Muscle of leg (tissue), 11 donors: Measurements from ENCODE around the gene CARD10. TPM values are rescaled to one million over a fixed set of nuclear protein-coding genes. Genes with fewer than 3 reads are reported as not detected.
A peak's percentile ranks its signal among the peaks of the same experiment; 100 is the strongest.

ENCODE experiments used
- DNase-seq: peaks from one replicate; pipeline ENCODE4 v3.0.0; 2013
- H3K27ac ChIP-seq: one replicate; pipeline ENCODE4 v1.5.1; 2013; ENCODE audit warnings: mild to moderate bottlenecking, low read length, control low read depth
- H3K27me3 ChIP-seq: one replicate; pipeline ENCODE4 v1.6.1; 2013; ENCODE audit warnings: low read length; ENCODE audit not compliant: control insufficient read depth, insufficient read depth
- H3K36me3 ChIP-seq: one replicate; pipeline ENCODE4 v1.6.1; 2013; ENCODE audit warnings: low read length; ENCODE audit not compliant: control insufficient read depth, insufficient read depth
- H3K4me1 ChIP-seq: one replicate; pipeline ENCODE4 v1.6.1; 2013; ENCODE audit warnings: low read length; ENCODE audit not compliant: control insufficient read depth, insufficient read depth
- H3K4me3 ChIP-seq: one replicate; pipeline ENCODE4 v1.5.1; 2013; ENCODE audit warnings: low read length, control low read depth
- H3K9me3 ChIP-seq: replicated peaks from 2 replicates; pipeline ENCODE4 v1.6.1; 2013; ENCODE audit warnings: low read depth, low read length; ENCODE audit not compliant: control insufficient read depth
- WGBS: methylation state at CpG from one replicate; pipeline ENCODE4 v1.1.5; 2013; ENCODE audit warnings: missing lambda C conversion rate; ENCODE audit not compliant: insufficient coverage; 5-methylcytosine and 5-hydroxymethylcytosine counted together
- polyA plus RNA-seq, 8 donors: library from polyadenylated mRNA; unstranded; fragments of 120-200 nt; gene quantifications; one replicate each; pipeline versions ENCODE4 v1.2.1 to v1.2.3, GENCODE V29; 2013; ENCODE audit warnings: inconsistent platforms in 1 of 8, low replicate concordance in 1 of 8; ENCODE audit not compliant: insufficient read length in 8 of 8, insufficient read depth in 1 of 8
- total RNA-seq: library from RNA; stranded (reverse); fragments of 120-200 nt; gene quantifications from one replicate; pipeline ENCODE4 v1.2.4, GENCODE V29; 2013

The CARD10 gene
- total and polyA plus RNA-seq, 9 donors, result 7.8 to 19.3 (median 13.3) TPM

GRCh38 chr22:37454857-37455686 lies 64.1 kb downstream of the CARD10 start:
- peaks cover 2% of the 10 kb centered on the region for H3K9me3 ChIP-seq
- DNase-seq, result no peak
- no peaks in the 10 kb centered on the region for H3K36me3 ChIP-seq
- WGBS, result 47% methylated on average over 10 of the region's 21 CpGs
- no peak overlapping the region for H3K4me3 ChIP-seq
- no peak overlapping the region for H3K27ac ChIP-seq
- no peaks in the 10 kb centered on the region for H3K4me1 ChIP-seq
- peaks cover 41% of the 10 kb centered on the region for H3K27me3 ChIP-seq

GRCh38 chr22:37453696-37454095 lies 65.5 kb downstream of the CARD10 start:
- H3K4me3 ChIP-seq, result no peak overlapping the region
- peaks cover 2% of the 10 kb centered on the region for H3K9me3 ChIP-seq
- 68% methylated on average over 6 of the region's 7 CpGs for WGBS
- no peaks in the 10 kb centered on the region for H3K36me3 ChIP-seq
- peaks cover 51% of the 10 kb centered on the region for H3K27me3 ChIP-seq
- H3K27ac ChIP-seq, result no peak overlapping the region
- H3K4me1 ChIP-seq, result no peaks in the 10 kb centered on the region
- DNase-seq, result no peak

- Histone ChIP-seq H3K4me3 (no peak overlapping the region), H3K27ac (no peak overlapping the region), H3K27me3 (peaks cover 44% of the 10 kb centered on the region), H3K36me3 (no peaks in the 10 kb centered on the region), H3K9me3 (peaks cover 2% of the 10 kb centered on the region), H3K4me1 (no peaks in the 10 kb centered on the region)
- whole genome bisulfite sequencing, result no CpG with 5 or more reads among the region's 1 CpG
- no peak for DNase-seq
Observed at GRCh38 chr22:37451218-37451617, 68.0 kb downstream of the CARD10 start.

DNA sequence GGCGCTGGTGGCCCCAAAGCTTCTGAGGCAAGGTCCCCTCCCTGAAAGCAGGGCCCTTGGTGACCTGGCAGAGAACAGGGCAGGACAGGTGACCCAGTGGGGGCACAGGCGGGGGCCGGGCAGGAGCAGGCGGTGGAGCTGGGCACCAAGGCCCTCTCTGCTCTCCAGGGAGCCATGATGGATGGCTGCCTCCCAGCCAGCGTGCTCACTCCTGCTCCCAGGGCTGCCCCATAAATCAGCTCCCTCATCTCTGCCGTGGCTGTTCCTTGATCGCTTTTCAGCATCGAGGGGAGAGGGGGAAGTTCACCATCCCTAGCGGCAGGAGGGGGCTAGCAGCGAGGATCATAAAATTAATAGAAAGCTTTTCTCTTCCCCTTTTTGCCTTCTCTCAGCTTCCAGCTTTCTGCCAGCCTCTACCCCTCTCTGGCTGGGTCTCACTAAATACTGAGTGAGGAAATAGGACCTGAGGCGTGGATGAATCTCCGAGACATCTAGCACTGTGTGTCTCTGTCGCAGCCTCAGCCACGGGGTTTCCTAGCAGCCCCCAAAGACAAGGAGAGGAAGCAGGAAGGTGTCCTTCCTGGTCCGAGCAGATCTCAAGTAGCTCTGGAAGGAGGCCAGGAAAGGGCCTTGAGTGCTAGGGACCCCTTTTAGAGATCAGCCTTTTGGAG lies 69.7 kb downstream of the CARD10 start:
- Histone ChIP-seq H3K27me3 (peaks cover 28% of the 10 kb centered on the region), H3K4me3 (no peak overlapping the region), H3K4me1 (no peaks in the 10 kb centered on the region), H3K9me3 (peaks cover 2% of the 10 kb centered on the region), H3K27ac (no peak overlapping the region), H3K36me3 (no peaks in the 10 kb centered on the region)
- DNase-seq, result no peak
- 44% methylated on average over 11 of the region's 15 CpGs for WGBS

DNA sequence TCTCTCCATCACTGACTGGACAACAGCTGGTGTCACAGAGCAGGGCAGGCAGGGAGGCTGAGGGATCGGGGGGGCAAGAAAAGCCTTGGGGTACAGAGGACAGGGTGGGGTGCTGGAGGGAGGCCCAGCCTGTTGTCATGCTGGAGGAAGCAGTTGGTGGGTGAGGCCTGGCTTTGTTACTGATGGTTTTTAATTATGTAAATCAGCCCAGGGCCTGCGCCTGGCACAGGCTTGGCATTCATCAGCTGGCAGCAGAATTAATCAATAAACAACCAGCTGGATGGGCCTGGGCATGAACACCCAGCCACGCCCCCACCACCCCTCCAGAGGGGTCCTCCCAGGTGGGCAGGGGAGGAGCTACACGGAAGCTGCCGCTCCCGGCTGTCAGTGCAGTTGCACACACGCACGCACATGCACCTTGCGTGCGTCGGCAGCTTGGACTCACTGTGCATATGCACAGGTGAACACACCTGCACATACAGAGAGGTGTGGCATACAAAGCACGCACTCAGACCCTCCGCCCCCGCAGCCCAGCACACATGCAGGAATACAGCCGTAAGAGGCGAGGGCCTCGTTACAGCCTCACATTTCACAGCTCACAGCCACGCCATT lies 70.6 kb downstream of the CARD10 start:
- no peaks in the 10 kb centered on the region for H3K4me1 ChIP-seq
- H3K9me3 ChIP-seq, result peaks cover 2% of the 10 kb centered on the region
- no peak for DNase-seq
- peaks cover 21% of the 10 kb centered on the region for H3K27me3 ChIP-seq
- H3K4me3 ChIP-seq, result no peak overlapping the region
- H3K36me3 ChIP-seq, result no peaks in the 10 kb centered on the region
- WGBS, result 76% methylated on average over 10 of the region's 18 CpGs
- H3K27ac ChIP-seq, result no peak overlapping the region

DNA sequence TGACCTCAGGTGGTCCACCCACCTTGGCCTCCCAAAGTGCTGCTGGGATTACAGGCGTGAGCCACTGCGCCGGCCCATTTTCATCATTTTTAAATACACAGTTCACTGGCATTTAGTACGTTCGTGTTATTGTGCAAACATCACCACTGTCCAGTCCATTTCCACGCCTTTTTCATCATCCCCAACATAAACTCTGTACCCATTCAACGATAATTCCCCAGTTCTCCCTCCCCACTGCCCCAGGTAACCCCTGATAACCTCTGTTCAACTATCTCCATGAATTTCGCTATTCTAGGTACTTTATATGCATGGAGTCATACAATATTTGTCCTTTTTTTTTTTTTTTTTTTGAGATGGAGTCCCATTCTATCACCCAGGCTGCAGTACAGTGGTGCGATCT lies 73.7 kb downstream of the CARD10 start:
- WGBS, result 88% methylated on average over 6 of the region's 9 CpGs
- peaks cover 25% of the 10 kb centered on the region for H3K27me3 ChIP-seq

GRCh38 chr22:37443977-37444376 lies 75.2 kb downstream of the CARD10 start:
- no peak overlapping the region for H3K27ac ChIP-seq
- peaks cover 20% of the 10 kb centered on the region for H3K27me3 ChIP-seq
- peaks cover 3% of the 10 kb centered on the region for H3K4me1 ChIP-seq
- DNase-seq, result no peak
- WGBS, result 86% methylated on average over 4 of the region's 7 CpGs
- no peaks in the 10 kb centered on the region for H3K36me3 ChIP-seq
- peaks cover 4% of the 10 kb centered on the region for H3K9me3 ChIP-seq
- no peak overlapping the region for H3K4me3 ChIP-seq

More for the DNA sequence above, 73.7 kb downstream of the CARD10 start:
- Histone ChIP-seq H3K27ac (no peak overlapping the region), H3K4me1 (peaks cover 3% of the 10 kb centered on the region), H3K9me3 (peaks cover 4% of the 10 kb centered on the region), H3K4me3 (no peak overlapping the region), H3K36me3 (no peaks in the 10 kb centered on the region)
- no peak for DNase-seq

GRCh38 chr22:37443086-37443485 lies 76.1 kb downstream of the CARD10 start:
- WGBS, result 73% methylated on average over 6 of the region's 7 CpGs
- no peak overlapping the region for H3K27ac ChIP-seq
- H3K9me3 ChIP-seq, result peaks cover 4% of the 10 kb centered on the region
- peaks cover 16% of the 10 kb centered on the region for H3K27me3 ChIP-seq
- no peak overlapping the region for H3K4me3 ChIP-seq
- DNase-seq, result peak; percentile 46
- H3K36me3 ChIP-seq, result no peaks in the 10 kb centered on the region
- H3K4me1 ChIP-seq, result peaks cover 3% of the 10 kb centered on the region

DNA sequence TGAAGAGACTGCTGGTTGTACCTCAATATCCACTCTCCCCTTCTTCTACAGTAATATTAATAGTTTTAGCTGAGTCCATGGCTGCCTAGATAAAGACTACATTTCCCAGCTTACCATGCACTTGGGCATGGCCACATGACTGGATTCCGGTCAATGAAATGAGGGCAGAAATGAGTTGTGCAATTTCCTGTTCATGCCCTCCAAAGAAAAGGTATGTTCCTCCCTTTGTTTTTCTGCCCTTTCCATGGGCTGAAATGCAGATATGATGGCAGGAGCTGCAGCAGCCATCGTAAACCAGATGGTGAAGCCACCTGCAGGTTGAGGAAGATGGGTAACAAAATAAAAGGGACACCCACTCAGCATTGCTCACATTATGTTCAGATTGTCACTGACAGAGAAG lies 76.7 kb downstream of the CARD10 start:
- Histone ChIP-seq H3K36me3 (no peaks in the 10 kb centered on the region), H3K27me3 (peaks cover 14% of the 10 kb centered on the region), H3K9me3 (peaks cover 4% of the 10 kb centered on the region), H3K4me3 (no peak overlapping the region), H3K4me1 (peaks cover 3% of the 10 kb centered on the region), H3K27ac (no peak overlapping the region)
- no peak for DNase-seq
- 100% methylated on average over 1 of the region's 2 CpGs for WGBS

GRCh38 chr22:37442135-37442534 lies 77.1 kb downstream of the CARD10 start:
- H3K9me3 ChIP-seq, result peaks cover 4% of the 10 kb centered on the region
- no peak overlapping the region for H3K27ac ChIP-seq
- no peak for DNase-seq
- H3K27me3 ChIP-seq, result peaks cover 10% of the 10 kb centered on the region
- H3K4me3 ChIP-seq, result no peak overlapping the region
- no peaks in the 10 kb centered on the region for H3K36me3 ChIP-seq
- peaks cover 3% of the 10 kb centered on the region for H3K4me1 ChIP-seq
- 64% methylated on average over 7 of the region's 8 CpGs for WGBS
